IPS-15b (cell line): Measurements from ENCODE around the gene ZMYND10.

Experiments used
- H3K27me3 ChIP-seq: one replicate; pipeline ENCODE4 v1.6.1; 2013; ENCODE audit warnings: low read length; ENCODE audit not compliant: control insufficient read depth, insufficient read depth
- H3K36me3 ChIP-seq: one replicate; pipeline ENCODE4 v1.6.1; 2013; ENCODE audit warnings: low read length; ENCODE audit not compliant: control insufficient read depth, insufficient read depth
- H3K4me1 ChIP-seq: one replicate; pipeline ENCODE4 v1.6.1; 2013; ENCODE audit warnings: mild to moderate bottlenecking, low read length; ENCODE audit not compliant: control insufficient read depth, insufficient read depth
- H3K4me3 ChIP-seq: one replicate; pipeline ENCODE4 v1.5.1; 2013; ENCODE audit warnings: low read depth, low read length
- H3K9ac ChIP-seq: one replicate; pipeline ENCODE4 v1.6.1; 2013; ENCODE audit warnings: low read depth, mild to moderate bottlenecking, low read length
- H3K9me3 ChIP-seq: one replicate; pipeline ENCODE4 v1.6.1; 2013; ENCODE audit warnings: mild to moderate bottlenecking, low read length; ENCODE audit not compliant: control insufficient read depth, insufficient read depth

Gene ZMYND10

GRCh38 chr3:50345586-50346234 lies at the start of gene ZMYND10:
TSS of gene ZMYND10 (minus strand) at chr3:50345732. CDS start at chr3:50345579, 153 bp downstream.
- no peaks in the 10 kb centered on the region for H3K9me3 ChIP-seq
- H3K9ac ChIP-seq: no peak within 1 kb of the TSS
- peaks cover 9% of the 10 kb centered on the region for H3K36me3 ChIP-seq
- peaks cover 55% of the 10 kb centered on the region for H3K27me3 ChIP-seq
- H3K4me1 ChIP-seq: peaks cover 2% of the 10 kb centered on the region
- peak within 1 kb of the TSS; percentile 78 for H3K4me3 ChIP-seq

DNA sequence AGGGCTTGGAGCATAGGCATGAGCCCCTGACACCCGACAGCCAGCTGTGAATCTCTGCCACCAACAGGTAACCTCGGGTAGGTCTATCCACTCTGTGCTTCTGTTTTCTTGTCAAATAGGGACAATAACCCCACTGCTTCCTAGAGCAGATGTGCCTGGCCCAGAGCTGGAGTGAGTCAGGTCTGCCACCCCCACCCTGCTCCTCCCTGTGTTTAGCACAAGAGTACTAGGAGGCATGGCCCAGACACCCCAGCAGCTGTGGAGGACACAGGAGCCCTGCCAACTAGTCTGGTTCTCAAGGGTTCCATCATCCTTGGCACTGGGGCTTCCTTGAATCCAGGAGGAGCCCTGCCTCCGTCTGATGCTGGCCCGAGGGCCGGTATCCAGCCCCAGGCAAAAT lies 47.5 kb upstream of the ZMYND10 start:
- Histone ChIP-seq H3K4me1 (no peaks in the 10 kb centered on the region), H3K4me3 (no peak overlapping the region), H3K9ac (no peak overlapping the region), H3K36me3 (no peaks in the 10 kb centered on the region), H3K9me3 (no peaks in the 10 kb centered on the region), H3K27me3 (no peaks in the 10 kb centered on the region)

- H3K4me3 ChIP-seq: no peak overlapping the region
- no peak overlapping the region for H3K9ac ChIP-seq
- H3K36me3 ChIP-seq: no peaks in the 10 kb centered on the region
- H3K9me3 ChIP-seq: no peaks in the 10 kb centered on the region
- no peaks in the 10 kb centered on the region for H3K27me3 ChIP-seq
- no peaks in the 10 kb centered on the region for H3K4me1 ChIP-seq
These were observed 46.7 kb upstream of the ZMYND10 start for GRCh38 chr3:50392101-50392715.

DNA sequence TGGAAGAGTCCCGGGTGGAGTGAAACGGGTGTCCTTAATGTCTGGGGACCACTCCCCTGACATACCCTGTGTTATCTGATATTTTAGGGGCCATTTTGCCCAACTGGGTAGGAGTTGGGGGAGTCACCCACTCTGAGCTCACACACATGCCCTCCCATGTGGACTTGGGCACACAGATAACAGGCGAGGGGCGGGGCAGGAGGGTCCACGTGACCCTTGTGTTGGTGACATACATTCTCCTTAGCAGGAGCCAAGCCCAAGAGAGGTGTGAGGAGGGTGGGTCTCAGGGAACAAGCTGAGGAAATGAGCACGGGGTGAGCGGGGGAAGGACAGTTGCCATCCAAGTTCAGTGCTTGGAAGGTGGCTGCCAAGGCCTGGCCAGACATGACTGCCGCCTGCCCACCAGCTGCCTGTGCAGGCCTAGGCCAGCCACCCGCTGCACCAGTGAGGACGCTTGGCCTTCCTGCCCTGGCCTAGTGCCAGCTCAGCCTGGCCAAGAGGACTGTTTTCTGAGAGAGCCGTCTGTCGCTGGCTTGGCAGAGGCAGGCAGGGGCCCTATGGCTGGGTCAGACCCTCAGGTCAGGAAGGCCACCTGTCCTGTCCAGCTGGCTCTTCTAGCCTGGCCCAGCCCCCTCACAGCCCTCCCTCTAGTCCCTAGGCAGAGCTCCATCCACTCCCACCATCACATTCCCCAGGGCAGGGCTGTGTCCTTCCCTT lies 45.1 kb upstream of the ZMYND10 start:
- Histone ChIP-seq H3K9ac (no peak overlapping the region), H3K36me3 (no peaks in the 10 kb centered on the region), H3K27me3 (no peaks in the 10 kb centered on the region), H3K9me3 (no peaks in the 10 kb centered on the region), H3K4me3 (no peak overlapping the region), H3K4me1 (no peaks in the 10 kb centered on the region)

DNA sequence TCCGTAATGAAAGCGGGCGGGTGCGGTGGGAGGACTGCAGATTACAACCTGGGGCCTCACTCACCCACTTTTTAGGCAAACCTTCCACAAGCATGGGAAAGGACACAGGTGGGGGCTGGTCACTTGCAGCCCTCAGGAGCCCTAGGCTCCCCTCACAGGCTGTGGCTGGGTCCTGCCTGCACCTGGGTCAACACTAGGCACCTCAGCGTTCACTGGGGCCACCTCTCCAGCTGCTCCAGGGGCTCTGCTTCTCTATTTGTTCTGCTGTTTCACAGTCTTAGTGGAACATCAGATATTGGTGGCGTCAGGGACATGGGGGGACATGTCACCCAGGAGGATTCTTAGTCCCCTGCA lies 43.9 kb upstream of the ZMYND10 start:
- Histone ChIP-seq H3K36me3 (no peaks in the 10 kb centered on the region), H3K27me3 (no peaks in the 10 kb centered on the region), H3K4me3 (no peak overlapping the region), H3K4me1 (no peaks in the 10 kb centered on the region), H3K9me3 (no peaks in the 10 kb centered on the region), H3K9ac (no peak overlapping the region)

- no peak overlapping the region for H3K4me3 ChIP-seq
- no peaks in the 10 kb centered on the region for H3K36me3 ChIP-seq
- H3K9me3 ChIP-seq: no peaks in the 10 kb centered on the region
- no peaks in the 10 kb centered on the region for H3K27me3 ChIP-seq
- no peaks in the 10 kb centered on the region for H3K4me1 ChIP-seq
- H3K9ac ChIP-seq: no peak overlapping the region
These were observed 43.3 kb upstream of the ZMYND10 start for GRCh38 chr3:50388720-50389413.

GRCh38 chr3:50388016-50388719 lies 42.6 kb upstream of the ZMYND10 start:
- Histone ChIP-seq H3K27me3 (no peaks in the 10 kb centered on the region), H3K36me3 (no peaks in the 10 kb centered on the region), H3K4me3 (no peak overlapping the region), H3K9ac (no peak overlapping the region), H3K4me1 (no peaks in the 10 kb centered on the region), H3K9me3 (no peaks in the 10 kb centered on the region)

DNA sequence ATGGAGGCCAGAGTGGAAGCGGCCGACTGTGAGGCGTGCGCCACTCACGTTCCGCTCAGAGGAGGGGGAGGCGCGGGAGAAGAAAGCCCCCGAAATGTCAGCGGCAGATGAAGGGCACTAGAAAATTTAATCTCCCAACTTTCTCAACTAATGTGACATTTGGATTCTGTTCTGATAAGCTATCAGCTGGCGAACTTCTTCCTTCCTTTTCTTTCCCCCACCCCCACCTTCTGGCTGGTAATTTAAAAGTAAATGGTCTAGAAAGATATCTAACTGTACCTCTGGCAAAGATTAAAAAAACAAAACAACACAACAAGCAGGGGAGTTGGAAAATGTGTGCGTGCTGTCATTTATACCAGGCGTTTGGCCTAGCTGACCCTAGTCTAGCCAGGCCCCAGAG lies 40.2 kb upstream of the ZMYND10 start:
- Histone ChIP-seq H3K27me3 (no peaks in the 10 kb centered on the region), H3K4me3 (no peak overlapping the region), H3K9me3 (no peaks in the 10 kb centered on the region), H3K36me3 (no peaks in the 10 kb centered on the region), H3K9ac (no peak overlapping the region), H3K4me1 (no peaks in the 10 kb centered on the region)

- Histone ChIP-seq H3K4me1 (no peaks in the 10 kb centered on the region), H3K9ac (no peak overlapping the region), H3K9me3 (no peaks in the 10 kb centered on the region), H3K36me3 (no peaks in the 10 kb centered on the region), H3K27me3 (no peaks in the 10 kb centered on the region), H3K4me3 (no peak overlapping the region)
These were observed 38.2 kb upstream of the ZMYND10 start for GRCh38 chr3:50383750-50384149.

GRCh38 chr3:50382722-50383121 lies 37.2 kb upstream of the ZMYND10 start:
- Histone ChIP-seq H3K9ac (no peak overlapping the region), H3K4me1 (no peaks in the 10 kb centered on the region), H3K9me3 (no peaks in the 10 kb centered on the region), H3K4me3 (no peak overlapping the region), H3K27me3 (no peaks in the 10 kb centered on the region), H3K36me3 (no peaks in the 10 kb centered on the region)

DNA sequence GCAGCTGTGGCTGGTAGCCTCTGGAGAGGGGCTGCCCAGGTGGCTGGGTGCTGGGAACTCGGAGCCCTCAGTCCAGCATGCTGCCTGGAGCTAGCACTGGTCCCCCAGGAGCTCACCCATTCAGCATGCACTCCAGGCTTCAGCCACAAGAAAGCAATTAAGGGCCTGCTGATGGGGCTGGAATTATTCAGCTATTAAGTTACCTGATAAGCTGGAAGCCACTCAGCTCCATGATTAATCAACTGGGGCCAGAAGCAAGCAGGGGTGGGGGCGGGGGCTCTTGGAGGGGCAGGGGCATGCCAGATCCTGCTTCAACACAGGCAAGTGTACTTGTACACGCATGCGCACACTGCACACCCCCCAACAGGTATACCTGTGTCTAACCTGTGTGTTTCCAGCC lies 35.9 kb upstream of the ZMYND10 start:
- Histone ChIP-seq H3K4me1 (no peaks in the 10 kb centered on the region), H3K9me3 (no peaks in the 10 kb centered on the region), H3K27me3 (no peaks in the 10 kb centered on the region), H3K4me3 (no peak overlapping the region), H3K36me3 (no peaks in the 10 kb centered on the region), H3K9ac (no peak overlapping the region)
